ENCODE data around the gene PCLO.
A peak's percentile ranks its signal among the peaks of the same experiment; 100 is the strongest.

The PCLO gene

GRCh38 chr7:83162402-83163256 lies at the start of gene PCLO:
Gene PCLO (minus strand): TSS chr7:83162884. CDS start chr7:83162592, 292 bp downstream.
- DNase-seq (ENCODE audit: low read depth), result peak; percentile 20

GRCh38 chr7:83211685-83212084 lies 49.0 kb upstream of the PCLO start:
- DNase-seq (ENCODE audit: low read depth), result no peak

GRCh38 chr7:83210479-83210878 lies 47.8 kb upstream of the PCLO start:
- DNase-seq (ENCODE audit: low read depth), result no peak

GRCh38 chr7:83204715-83205114 lies 42.0 kb upstream of the PCLO start:
- no peak for DNase-seq (ENCODE audit: low read depth)

GRCh38 chr7:83201355-83201754 lies 38.7 kb upstream of the PCLO start:
- DNase-seq (ENCODE audit: low read depth), result no peak

GRCh38 chr7:83190659-83191389 lies 28.1 kb upstream of the PCLO start:
- DNase-seq (ENCODE audit: low read depth), result no peak

- no peak for DNase-seq (ENCODE audit: low read depth)
Measured at GRCh38 chr7:83178796-83179195, 16.1 kb upstream of the PCLO start.

GRCh38 chr7:83178066-83178465 lies 15.4 kb upstream of the PCLO start:
- no peak for DNase-seq (ENCODE audit: low read depth)

GRCh38 chr7:83173664-83174063 lies 11.0 kb upstream of the PCLO start:
- DNase-seq (ENCODE audit: low read depth), result no peak

- DNase-seq (ENCODE audit: low read depth), result no peak
Measured at GRCh38 chr7:83166781-83167180, 4.1 kb upstream of the PCLO start.

- DNase-seq (ENCODE audit: low read depth), result no peak
Measured at GRCh38 chr7:83161899-83162401, 734 bp downstream of the PCLO start.

- no peak for DNase-seq (ENCODE audit: low read depth)
Measured at GRCh38 chr7:83161186-83161585, 1.5 kb downstream of the PCLO start.

- DNase-seq (ENCODE audit: low read depth), result no peak
Measured at GRCh38 chr7:83159731-83160130, 3.0 kb downstream of the PCLO start.

GRCh38 chr7:83156006-83156405 lies 6.7 kb downstream of the PCLO start:
- DNase-seq (ENCODE audit: low read depth), result no peak

- no peak for DNase-seq (ENCODE audit: low read depth)
Measured at GRCh38 chr7:83155407-83155806, 7.3 kb downstream of the PCLO start.

GRCh38 chr7:83153419-83153818 lies 9.3 kb downstream of the PCLO start:
- DNase-seq (ENCODE audit: low read depth), result no peak

GRCh38 chr7:83150310-83150709 lies 12.4 kb downstream of the PCLO start:
- no peak for DNase-seq (ENCODE audit: low read depth)

GRCh38 chr7:83149466-83149865 lies 13.2 kb downstream of the PCLO start:
- no peak for DNase-seq (ENCODE audit: low read depth)

- DNase-seq (ENCODE audit: low read depth), result no peak
Measured at GRCh38 chr7:83148776-83149175, 13.9 kb downstream of the PCLO start.

- no peak for DNase-seq (ENCODE audit: low read depth)
Measured at GRCh38 chr7:83143107-83143506, 19.6 kb downstream of the PCLO start.

GRCh38 chr7:83142365-83142764 lies 20.3 kb downstream of the PCLO start:
- no peak for DNase-seq (ENCODE audit: low read depth)

GRCh38 chr7:83141927-83142326 lies 20.8 kb downstream of the PCLO start:
- no peak for DNase-seq (ENCODE audit: low read depth)
